Epidermal melanocyte (primary cell): ENCODE measurements around the gene DRC1.
"Not testable (repeated sequence)": the region's sequence is repeated elsewhere in the genome, so short reads cannot be mapped to it uniquely, and the experiment has no call there.

Source experiments
- DNase-seq: peaks from one replicate; pipeline ENCODE4 v3.0.0; 2011; ENCODE audit warnings: low spot score; ENCODE audit not compliant: insufficient read length

DRC1 gene

DNA sequence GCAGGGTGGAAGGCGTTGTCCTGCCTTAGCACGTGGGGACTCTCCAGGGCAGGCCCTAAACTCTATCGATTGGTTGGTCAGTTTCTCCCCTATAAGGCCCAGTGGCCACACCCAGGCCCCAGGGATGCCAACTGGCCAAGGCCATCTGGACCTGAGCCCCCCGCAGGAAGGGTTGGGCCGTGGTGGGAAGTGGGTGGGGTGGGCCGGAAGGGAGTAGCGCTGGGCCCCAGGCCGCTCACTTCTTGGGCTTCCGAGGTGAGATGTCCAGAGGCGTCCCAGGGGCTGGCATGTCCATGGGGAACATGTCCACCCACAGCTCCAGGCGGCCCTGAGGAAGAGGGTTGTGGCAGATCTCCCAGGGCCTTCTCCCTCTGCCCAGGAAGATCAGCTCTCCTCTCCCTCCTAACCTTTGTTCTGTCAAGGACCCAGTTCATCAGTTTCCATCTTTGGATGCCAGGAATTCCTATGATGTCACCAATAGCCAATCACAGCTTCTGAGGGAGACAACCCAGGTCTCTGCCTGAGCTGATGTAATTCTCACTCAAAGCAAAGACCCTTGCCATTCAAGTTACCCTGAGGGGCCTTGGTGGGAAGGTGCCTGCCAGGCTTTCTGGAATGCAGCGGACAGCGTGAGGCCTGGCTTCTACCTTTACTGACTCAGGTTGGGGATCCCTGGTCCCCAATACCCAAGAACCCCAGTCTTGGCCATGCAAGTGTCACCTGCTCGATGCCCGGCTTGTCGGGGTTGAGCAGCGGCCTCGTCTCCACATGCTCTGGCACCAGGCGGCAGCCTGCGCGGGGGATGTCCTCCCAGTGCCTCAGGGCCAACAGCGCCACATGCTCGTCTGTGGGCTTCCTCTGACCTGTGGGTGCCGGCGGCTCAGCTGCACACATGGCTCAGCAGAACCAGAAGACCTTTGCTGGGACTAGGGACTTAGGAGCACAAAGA lies 61.8 kb downstream of the DRC1 start:
- no peak for DNase-seq

DNA sequence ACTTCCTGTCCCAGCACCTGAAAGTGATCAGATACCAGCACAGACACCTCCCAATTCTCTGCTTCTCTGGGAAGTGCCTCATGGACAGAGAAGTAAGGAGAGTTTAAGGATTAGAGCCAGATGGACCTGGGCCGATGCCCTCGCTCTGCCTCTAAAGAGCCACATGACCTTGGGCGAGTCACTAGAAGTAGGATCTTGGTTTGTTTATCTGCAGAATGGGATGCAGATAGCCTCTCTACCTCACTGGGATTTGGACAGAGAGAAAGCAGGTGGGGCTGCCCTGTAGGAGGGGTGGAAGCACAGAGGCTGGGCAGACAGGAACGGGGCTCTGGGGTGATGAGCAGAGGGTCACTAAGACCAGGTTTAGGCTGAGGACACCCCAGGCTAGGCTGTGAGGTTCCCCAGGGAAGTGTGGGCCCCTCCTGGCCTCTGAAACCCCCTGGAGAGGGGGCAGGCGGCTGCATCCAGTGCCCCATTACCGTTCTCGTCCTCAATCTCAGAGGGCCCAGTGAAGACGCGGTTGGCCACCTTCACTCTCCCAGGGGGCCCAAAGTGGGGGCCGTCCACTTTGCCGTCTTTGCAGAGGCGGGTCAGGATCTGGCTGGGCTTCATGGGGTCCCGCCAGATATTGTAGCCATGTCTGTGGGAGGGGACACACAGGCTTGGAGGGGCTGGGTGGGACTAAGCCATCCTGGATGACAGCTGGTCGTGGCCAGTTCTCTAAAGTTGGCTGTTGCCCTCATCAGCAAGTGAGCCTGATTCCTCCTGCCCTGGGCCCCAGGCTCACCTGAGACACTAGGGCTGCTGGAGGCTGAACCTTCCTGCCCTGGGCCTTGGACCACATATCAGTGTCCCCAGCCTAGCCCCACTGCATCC lies 62.9 kb downstream of the DRC1 start:
- DNase-seq, result no peak

DNA sequence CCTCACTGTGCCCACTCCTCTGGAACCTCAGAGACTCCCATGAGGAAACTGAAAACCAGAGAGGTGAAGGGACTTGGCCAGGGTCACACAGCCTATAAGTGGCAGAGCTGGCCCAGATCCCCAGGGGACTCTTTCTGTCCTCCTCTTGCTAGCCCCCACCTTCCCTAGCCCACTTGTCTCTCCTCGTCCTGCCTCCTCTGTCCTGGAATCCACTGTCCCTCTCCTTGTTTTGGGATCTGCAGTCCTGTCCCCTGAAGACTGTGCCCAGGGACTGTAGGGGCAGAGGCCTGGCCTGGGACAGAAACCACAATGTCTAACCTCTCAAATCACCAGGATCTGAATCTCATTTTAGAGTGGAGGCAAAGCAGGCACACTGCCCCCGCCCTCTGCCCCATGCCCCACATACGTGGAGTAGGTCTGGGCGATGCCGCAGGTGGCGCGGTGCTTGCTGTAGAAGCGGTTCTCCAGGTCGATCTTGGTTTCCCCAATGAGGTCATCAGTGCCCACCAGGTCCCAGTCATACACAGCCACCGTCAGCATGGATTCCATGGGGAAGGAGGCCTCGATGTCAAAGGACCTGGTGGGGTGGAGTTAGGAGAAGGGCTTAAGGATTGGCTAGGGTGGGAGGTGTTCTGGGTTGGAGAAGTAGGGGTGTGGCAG lies 63.7 kb downstream of the DRC1 start:
- no peak for DNase-seq

DNA sequence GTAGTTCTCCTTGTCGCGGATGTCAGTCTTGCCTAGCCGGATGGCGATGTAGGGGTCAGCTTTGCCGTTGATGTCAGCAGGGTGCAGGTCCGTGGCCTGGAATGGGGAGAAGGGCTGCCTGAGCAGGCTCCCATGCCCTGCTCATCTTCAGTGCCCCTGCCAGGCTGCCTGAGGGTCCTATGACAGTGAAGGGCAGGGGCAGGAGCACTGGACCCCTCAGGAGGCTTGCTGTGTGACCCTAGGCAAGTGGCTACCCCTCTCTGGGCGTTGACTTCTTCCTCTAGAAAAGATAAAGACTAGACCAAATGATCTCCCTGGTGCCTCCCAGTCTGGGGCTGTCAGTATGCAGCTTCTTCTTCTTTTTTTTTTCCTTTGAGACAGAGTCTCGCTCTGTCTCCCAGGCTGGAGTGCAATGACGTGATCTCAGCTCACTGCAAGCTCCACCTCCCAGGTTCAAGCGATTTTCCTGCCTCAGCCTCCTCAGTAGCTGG lies 64.3 kb downstream of the DRC1 start:
- DNase-seq, result no peak

DNA sequence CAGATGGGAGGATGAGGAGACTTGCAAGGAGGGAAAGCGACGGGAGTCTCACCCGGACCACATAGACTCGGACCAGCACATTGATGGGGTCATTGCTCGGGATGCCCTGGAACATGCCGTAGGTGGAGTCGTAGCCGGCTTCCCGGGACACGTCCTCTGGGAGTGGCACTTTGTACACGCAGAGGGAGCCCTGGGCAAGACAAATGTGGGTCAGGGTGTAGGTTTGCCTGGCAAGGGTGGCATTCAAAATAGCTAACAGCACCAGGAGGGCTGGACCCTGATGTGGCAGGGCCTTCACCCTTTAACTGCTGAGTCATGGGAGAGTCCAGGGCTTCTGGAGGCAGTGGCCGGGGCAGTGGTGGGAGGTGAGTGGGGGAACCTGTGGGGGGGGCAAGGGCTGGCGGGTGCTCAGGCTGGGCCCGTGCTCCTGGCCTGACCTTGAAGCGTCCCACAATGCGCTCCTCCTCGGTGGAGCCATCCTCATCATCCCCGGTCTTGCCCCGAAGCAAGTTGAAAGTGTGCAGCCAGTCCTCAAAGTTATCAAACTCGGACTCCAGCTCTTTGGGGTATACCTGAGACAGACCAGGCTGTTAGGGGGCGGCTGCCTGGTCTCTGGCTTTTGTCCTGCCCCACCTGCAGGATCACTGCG lies 65.1 kb downstream of the DRC1 start:
- DNase-seq, result no peak

DNA sequence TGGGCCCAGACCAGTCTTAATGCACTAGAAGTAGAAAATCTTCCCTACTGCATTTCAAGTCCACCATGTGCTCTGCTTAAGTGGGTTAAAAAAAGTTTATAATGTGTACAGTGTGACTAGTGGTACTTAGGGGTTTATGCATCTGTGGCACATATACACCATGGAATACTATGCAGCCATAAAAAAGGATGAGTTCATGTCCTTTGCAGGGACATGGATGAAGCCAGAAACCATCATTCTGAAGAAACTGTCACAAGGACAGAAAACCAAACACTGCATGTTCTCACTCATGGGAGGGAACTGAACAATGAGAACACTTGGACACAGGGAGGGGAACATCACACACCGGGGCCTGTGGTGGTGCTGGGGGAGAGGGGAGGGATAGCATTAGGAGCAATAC lies 66.8 kb downstream of the DRC1 start:
- not testable (repeated sequence) for DNase-seq

DNA sequence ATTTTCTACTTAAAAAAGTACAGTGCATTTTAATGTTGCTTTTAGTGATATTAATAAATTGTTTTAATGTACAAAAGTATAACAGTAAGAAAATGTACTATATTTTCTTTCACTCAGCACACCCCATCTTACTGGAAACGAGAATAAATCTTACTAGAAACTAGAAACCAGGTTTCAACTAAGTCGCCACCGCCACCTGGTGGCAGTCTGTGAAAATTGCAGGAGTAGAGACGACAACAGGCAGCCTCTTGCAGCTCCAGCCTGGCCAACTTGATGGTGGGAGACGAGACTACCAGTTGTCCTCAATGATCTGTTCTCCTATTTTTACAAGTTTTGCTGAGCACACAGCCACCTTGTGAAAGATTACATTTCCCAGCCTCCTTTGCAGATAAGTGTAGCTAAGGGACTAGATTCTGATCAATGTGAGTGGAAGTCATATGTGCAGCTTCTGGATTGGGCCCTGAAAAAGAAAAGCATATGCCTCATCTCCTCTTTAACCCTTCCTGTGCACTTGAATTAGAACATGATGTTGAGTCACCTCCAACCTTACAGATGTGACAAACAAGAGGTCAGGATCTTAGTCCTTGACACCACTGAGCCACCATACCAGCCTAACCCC lies 67.5 kb downstream of the DRC1 start:
- DNase-seq, result no peak

DNA sequence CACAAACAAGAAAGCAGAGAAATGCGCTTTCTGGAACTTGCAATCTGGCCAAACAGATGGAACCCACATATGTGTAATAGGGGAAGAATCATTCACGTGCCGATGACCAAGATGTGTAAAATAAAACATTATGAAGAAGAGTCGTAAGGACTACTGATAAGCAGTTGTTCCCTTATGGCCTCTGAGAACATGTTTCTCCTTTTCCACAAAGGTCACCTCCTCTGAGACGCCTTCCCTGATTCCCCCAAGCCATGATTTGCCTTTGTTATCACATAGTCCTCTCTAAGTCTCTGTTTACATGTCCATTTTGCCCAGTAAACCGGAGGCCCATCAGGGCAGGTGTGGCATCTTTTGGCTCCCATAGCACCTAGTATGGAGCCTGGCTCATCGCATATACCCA lies 68.2 kb downstream of the DRC1 start:
- no peak for DNase-seq

DNA sequence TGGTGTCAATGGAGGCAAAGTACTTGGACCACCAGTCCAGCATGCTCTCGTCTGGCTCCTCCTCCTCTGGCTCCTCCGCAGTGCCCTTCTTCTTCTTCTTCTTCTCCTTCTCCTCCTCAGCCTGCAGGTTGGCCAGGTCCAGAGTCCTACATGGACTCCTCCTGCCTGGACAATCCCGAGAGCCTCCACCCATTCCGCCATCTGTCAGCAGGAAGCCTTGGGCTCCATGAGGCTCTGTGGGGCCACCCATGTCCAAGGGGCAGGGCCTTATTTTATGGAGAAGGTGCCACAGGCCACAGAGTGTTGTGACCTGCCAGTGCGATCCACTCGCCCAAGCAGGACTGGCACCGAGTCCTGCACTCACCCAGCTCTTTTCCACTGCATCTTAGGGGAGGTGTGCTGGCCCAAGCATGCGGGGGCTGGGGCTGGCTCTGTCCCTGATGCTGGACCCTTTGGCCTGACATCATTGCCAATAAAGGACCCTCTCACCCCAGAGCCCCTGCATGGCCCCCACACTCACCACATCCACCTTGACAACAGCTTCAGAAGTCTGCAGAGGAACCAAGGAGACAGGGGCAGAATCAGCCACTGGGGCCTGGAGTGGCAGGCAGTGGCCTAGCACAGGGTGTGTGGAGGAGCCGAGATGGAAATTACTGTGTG lies 69.0 kb downstream of the DRC1 start:
- DNase-seq, result no peak

DNA sequence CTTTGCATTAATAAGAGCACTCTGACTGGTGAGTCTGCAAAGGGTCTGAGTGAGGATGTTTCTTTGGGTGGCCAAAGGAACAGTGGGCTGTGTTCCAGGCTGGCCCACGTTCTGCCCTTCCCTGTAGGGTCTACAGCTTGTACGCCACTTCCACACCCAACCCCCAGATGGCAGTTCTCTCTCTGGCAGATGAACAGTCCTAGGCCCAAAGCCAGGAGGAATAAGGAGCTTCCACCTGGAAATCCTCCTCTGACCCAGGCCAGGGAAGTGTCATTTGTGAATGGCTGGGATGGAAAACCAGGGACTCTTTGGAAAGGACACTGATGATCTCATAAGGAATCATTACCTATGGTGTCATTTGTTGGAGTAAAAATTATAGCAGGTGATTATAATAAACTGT lies 69.6 kb downstream of the DRC1 start:
- DNase-seq, result no peak

DNA sequence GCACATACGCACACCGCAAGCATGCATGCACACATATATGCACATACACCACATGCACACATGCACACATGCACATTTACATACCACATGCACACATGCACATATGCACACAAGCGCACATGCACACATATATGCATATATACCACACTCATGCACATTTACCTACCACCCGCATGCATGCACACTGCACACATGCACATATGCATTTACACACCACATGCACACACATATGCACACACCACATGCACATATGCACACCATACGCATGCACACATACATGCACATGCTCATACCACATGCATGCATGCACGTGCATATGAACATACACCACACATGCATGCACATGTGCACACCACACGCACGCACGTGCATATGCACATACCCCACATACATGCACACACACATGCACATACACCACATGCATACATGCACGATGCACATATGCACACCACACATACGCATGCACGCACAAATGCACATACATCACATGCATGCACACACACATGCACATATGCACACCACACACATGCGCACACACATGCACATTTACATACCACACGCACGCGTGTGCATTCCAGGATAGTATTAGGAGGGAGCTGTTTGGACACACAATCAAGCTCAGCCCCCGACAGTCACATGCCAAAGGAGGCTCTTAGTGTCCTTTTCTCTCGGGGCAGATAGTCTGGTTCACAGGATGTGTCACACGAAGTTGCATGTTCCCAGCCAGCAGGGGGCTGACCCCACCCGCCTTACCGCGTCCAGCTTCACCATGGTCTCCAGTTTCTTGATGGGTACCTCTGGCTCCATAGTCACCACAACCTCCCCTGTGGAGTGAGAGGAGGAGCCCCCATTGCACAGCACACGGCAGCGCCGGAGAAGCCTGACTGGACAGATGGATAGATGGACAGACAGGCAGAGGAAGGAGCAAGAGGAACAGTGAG lies 70.3 kb downstream of the DRC1 start:
- DNase-seq, result no peak

DNA sequence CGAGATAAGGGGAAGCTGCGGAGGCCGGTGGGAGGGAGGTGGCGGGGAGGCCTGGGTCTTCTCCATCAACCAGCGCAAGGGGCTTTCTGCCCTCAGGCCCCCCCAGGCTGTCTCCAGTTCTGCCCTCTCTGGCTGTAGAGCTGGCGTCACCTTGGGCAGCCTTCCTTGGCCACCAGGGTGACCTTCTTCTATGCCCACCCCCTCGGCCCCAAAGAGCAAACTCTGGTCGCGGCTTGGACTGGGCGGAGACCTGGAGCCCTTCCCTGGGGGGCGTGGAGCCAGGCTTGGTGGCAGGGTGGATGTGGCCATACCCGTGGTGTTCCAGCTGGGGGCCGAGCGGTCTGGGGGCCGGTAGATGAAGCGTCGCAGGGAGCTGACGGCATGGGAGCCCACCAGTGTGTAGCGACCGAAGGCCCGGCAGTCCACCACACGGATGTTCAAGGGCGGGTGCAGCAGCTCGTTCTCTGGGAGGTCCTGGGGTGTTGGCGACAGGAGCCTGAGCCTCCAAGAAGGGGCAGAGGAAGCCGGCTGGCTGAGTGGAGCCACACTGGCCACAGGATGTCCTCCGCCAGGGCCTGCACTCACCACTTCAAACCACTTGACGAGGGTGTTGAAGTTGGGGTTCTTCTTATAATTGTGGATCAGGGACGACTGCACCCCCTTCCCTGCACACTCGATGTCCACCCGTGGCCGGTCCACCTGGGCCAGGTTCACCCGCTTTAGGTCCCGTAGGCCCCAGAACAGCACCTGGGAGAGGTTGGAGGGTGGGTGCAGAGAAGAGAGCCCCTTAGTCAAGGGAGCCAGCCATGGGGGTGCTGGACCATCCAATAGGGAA lies 71.3 kb downstream of the DRC1 start:
- no peak for DNase-seq

DNA sequence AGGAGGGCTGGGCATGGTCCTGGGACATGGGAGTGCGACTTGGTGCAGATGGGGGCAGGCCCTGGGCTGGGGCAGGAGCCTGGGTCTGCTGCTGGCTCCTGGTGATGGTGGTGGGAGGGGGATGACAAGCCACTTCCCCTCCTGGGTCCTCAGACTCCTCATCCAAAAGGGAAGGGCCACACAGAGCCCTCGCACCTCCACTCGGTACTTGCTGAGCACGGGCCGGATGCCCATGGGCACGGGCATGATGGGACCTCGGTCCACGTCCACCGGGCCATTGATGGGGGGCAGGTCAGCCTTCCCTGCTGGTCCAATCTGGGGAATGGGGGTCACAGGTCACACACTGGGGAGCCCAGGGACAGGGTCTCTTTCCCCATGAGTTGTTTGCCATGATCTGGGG lies 72.1 kb downstream of the DRC1 start:
- no peak for DNase-seq

DNA sequence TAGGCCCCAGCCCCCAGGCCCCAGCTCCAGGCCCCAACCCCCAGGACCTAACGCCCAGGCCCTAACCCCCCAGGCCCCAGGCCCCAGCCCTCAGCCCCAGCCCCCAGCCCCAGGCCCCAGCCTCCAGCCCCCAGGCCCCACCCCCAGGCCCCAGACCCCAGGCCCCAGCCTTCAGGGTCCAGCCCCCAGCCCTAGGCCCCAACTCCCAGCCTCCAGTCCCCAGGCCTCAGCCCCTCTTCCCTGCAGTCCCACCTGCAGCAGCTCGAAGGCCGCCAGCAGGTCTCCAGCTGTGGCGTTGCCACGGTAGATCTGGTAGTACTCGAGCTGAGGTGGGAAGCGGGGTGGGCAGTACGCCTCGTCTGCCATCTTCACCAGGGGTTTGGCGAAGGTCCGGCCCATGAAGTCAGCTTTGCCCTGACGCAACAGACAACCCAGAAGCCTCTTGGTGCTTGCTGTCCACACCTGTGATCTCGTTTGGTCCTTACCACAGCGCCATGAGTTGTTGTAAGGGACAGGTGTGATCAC lies 72.6 kb downstream of the DRC1 start:
- no peak for DNase-seq

DNA sequence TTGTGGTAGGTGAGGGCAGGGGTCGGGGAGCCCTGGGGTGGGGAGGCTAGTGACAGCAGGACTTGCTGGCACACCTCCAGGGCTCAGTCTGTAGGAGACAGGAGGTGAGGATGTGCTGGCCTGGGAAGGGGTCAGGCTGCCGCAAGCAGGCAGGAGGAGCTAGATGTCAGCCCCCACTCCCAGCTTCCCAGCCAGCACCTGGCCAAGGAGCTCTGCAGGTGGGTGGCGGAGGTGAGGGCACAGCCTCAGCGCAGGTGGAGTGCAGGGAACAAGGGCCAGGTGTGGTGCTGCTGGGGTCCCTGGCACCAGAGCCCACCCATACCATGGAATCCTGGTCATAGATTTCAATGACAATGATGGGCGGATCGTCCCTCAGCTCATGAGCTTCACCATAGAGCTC lies 73.3 kb downstream of the DRC1 start:
- DNase-seq, result no peak

DNA sequence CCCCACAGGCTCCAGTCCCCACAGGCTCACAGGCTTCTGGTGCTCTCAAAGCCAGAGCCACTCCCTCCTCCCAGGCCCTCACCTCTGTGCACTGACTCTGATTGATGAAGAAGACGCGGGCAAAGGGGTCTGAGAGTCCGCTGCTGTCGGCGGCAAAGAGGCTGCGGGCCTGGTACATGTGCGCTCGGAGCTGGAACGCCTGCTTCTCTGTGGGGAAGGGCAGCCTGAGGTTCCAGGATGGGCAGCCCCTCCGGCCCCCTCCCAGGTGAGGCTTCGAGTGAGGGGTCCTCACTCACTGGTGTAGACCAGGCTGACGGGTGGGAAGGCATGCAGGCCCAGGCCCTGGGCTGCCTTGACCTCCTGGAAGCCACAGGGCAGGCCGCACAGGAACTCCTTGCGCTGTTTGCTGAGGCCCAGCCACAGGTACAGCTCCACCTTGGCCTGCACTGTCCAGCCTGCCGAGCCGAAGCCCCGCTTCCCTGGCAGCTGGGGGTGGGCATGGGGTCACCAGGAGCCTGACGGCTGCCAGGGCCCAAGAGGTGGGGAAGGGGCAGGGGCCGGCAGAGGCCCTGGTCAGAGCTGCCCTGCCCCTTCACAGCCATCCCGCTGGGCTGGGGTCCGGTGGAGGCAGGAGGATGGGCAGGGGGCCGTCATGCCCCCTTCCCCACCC lies 74.2 kb downstream of the DRC1 start:
- no peak for DNase-seq

DNA sequence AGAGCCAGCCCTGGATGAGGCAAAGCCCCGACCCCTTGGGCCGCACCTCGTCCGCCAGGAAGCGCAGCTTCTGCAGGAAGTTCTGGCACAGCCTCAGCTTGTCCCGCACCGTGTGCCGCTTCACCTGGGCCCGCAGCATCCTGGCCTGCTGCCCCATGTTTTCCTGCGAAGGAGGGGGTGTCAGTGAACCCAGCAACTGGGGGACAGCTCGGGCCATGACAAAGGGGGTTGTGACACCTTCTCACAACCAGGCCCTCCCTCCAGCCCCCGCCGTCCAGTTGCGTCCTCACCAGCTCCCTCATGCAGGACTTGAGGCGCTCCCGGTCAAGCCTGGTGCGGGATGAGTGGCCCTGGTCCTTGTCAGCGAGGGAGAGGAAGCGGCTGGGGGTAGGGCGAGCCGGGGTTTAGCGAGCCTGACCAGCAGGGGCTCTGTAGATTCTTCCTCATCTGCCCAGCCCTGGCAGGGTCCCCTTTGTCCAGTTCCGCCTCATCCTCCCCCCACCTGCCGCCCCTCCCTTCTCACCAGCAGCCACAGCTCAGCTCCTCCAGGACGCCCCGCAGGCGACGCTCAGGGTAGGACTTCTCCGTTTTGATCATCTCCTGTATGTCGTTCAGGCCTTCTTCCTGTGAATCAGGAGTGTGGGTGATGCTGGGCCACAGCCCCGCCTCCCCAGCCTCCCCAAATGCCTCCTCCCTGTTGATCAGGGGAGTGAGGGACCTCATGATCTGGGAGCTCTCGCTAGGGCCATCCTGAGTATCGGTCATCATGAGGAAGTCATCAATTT lies 75.6 kb downstream of the DRC1 start:
- DNase-seq, result no peak
